PC-9 (cell line): ENCODE results near the gene TRMT2A. TPM values are rescaled to one million over a fixed set of nuclear protein-coding genes. Genes with fewer than 3 reads are reported as not detected.

Experiments used
- BruUV-seq: library from RNA; stranded (reverse); fragments of 400-500 nt; replicated peaks from 2 replicates; lab custom pipeline; 2021; lab: Mats Ljungman, UMichigan
- CTCF ChIA-PET: fragments of 300-600 bp; sonication (Branson Sonifier 250); formaldehyde crosslinking; loops from one replicate; lab custom pipeline; 2022; ENCODE audit warnings: antibody characterized with exemption; lab: Charles Lee
- POLR2A ChIA-PET: fragments of 300-600 bp; sonication (Branson Sonifier 250); formaldehyde crosslinking; loops from one replicate; lab custom pipeline; 2022; ENCODE audit warnings: antibody characterized with exemption; ENCODE audit not compliant: unreplicated experiment; lab: Charles Lee
- DNase-seq, 2 experiments: peaks; one replicate each; pipeline versions ENCODE4 v3.0.0 to v3.0.0-alpha.2; 2015 to 2022; ENCODE audit warnings: mixed read lengths in 1 of 2
- H2AFZ ChIP-seq: fragments of 200-600 bp; sonication (generic); 2 replicates; pipeline ENCODE4 v1.8.1; 2017; ENCODE audit warnings: antibody characterized with exemption
- H3F3A ChIP-seq: fragments of 200-600 bp; sonication (generic); 2 replicates; pipeline ENCODE4 v1.8.1; 2017; ENCODE audit warnings: antibody characterized with exemption, mild to moderate bottlenecking, low read depth; ENCODE audit not compliant: insufficient read depth
- H3K27ac ChIP-seq: fragments of 200-600 bp; sonication (generic); 2 replicates; pipeline ENCODE4 v1.6.1; 2016; ENCODE audit warnings: mixed run types
- H3K27me3 ChIP-seq: fragments of 200-600 bp; sonication (generic); 2 replicates; pipeline ENCODE4 v1.6.1; 2016; ENCODE audit warnings: low read depth, mixed run types; ENCODE audit not compliant: insufficient read depth
- H3K36me3 ChIP-seq: fragments of 200-600 bp; sonication (generic); 2 replicates; pipeline ENCODE4 v1.6.1; 2016; ENCODE audit warnings: low read depth, mixed run types
- H3K4me1 ChIP-seq: fragments of 200-600 bp; sonication (generic); replicated peaks from 2 replicates; pipeline ENCODE4 v1.6.1; 2016; ENCODE audit warnings: mixed run types; ENCODE audit not compliant: insufficient read depth
- H3K4me2 ChIP-seq: fragments of 200-600 bp; sonication (generic); 2 replicates; pipeline ENCODE4 v1.6.1; 2017; ENCODE audit warnings: mixed run types
- H3K4me3 ChIP-seq: fragments of 200-600 bp; sonication (generic); 2 replicates; pipeline ENCODE4 v1.6.1; 2016; ENCODE audit warnings: mixed run types
- H3K79me2 ChIP-seq: fragments of 200-600 bp; sonication (generic); 2 replicates; pipeline ENCODE4 v1.6.1; 2017; ENCODE audit warnings: low read depth, mixed run types
- H3K9me2 ChIP-seq: fragments of 200-600 bp; sonication (generic); 2 replicates; pipeline ENCODE4 v1.8.1; 2017; ENCODE audit warnings: mild to moderate bottlenecking; ENCODE audit not compliant: insufficient read depth
- H3K9me3 ChIP-seq: fragments of 200-600 bp; sonication (generic); 2 replicates; pipeline ENCODE4 v1.8.1; 2016; ENCODE audit warnings: low read depth; ENCODE audit not compliant: insufficient read depth
- H4K20me1 ChIP-seq: fragments of 200-600 bp; sonication (generic); 2 replicates; pipeline ENCODE4 v1.8.1; 2017; ENCODE audit not compliant: insufficient read depth
- CTCF ChIP-seq: fragments of 200-600 bp; sonication (generic); conservative IDR thresholded peaks from 2 replicates; pipeline ENCODE4 v1.6.1; 2017; ENCODE audit warnings: mixed run types, antibody characterized with exemption, mild to moderate bottlenecking, moderate library complexity
- EZH2 ChIP-seq: fragments of 200-600 bp; sonication (generic); IDR thresholded peaks from 2 replicates; pipeline ENCODE4 v1.8.0; 2017; ENCODE audit warnings: antibody characterized with exemption, low read depth
- intact Hi-C: fragments of 100-400 bp; cut with micrococcal nuclease; formaldehyde crosslinking; loops from one replicate; pipeline ENCODE4 v1.10.0; 2022; ENCODE audit not compliant: unreplicated experiment
- total RNA-seq: library from RNA; stranded (reverse); gene quantifications from 2 replicates; pipeline ENCODE4 v1.2.3, GENCODE V29; 2021

TRMT2A gene
- total RNA-seq, 1 experiment from 2014 or later: 31.5 TPM

- H3K9me3 ChIP-seq: no peaks in the 10 kb centered on the region
- H3K27me3 ChIP-seq: no peaks in the 10 kb centered on the region
- CTCF ChIA-PET: no interaction called here
- H3K9me2 ChIP-seq: no peaks in the 10 kb centered on the region
- intact Hi-C loops: no loop called here
- no peaks in the 10 kb centered on the region for H3K79me2 ChIP-seq
- TF ChIP-seq EZH2 (no peak), CTCF (no peak)
- no peak overlapping the region for H3K27ac ChIP-seq
- H3K4me1 ChIP-seq: no peaks in the 10 kb centered on the region
- no peak overlapping the region for H3K4me2 ChIP-seq
- POLR2A ChIA-PET: no interaction called here
- H3K36me3 ChIP-seq: no peaks in the 10 kb centered on the region
- no TSS peak for BruUV-seq
- no peaks in the 10 kb centered on the region for H4K20me1 ChIP-seq
- DNase-seq: no peak
- no peak overlapping the region for H3K4me3 ChIP-seq
- H2AFZ ChIP-seq: no peak overlapping the region
- no peaks in the 10 kb centered on the region for H3F3A ChIP-seq
Observed at GRCh38 chr22:20145832-20146223, 28.8 kb upstream of the TRMT2A start.

GRCh38 chr22:20145206-20145831, 28.3 kb upstream of the TRMT2A start:
- H3K9me2 ChIP-seq: no peaks in the 10 kb centered on the region
- no peaks in the 10 kb centered on the region for H3K27me3 ChIP-seq
- no peaks in the 10 kb centered on the region for H4K20me1 ChIP-seq
- no peaks in the 10 kb centered on the region for H3K36me3 ChIP-seq
- no peaks in the 10 kb centered on the region for H3F3A ChIP-seq
- no peak overlapping the region for H3K4me3 ChIP-seq
- intact Hi-C loops: no loop called here
- no peaks in the 10 kb centered on the region for H3K79me2 ChIP-seq
- BruUV-seq: no TSS peak
- no peaks in the 10 kb centered on the region for H3K9me3 ChIP-seq
- POLR2A ChIA-PET: no interaction called here
- no peak overlapping the region for H3K4me2 ChIP-seq
- no peak overlapping the region for H3K27ac ChIP-seq
- no peak overlapping the region for H2AFZ ChIP-seq
- CTCF ChIA-PET: no interaction called here
- DNase-seq: no peak
- TF ChIP-seq CTCF: no peak
- no peak for TF ChIP-seq EZH2
- no peaks in the 10 kb centered on the region for H3K4me1 ChIP-seq

- Histone ChIP-seq H3K4me1 (no peaks in the 10 kb centered on the region), H3K27me3 (no peaks in the 10 kb centered on the region), H3K9me3 (no peaks in the 10 kb centered on the region), H2AFZ (no peak overlapping the region), H3K4me2 (no peak overlapping the region), H4K20me1 (no peaks in the 10 kb centered on the region), H3K27ac (no peak overlapping the region), H3K36me3 (no peaks in the 10 kb centered on the region), H3F3A (no peaks in the 10 kb centered on the region), H3K79me2 (no peaks in the 10 kb centered on the region), H3K9me2 (no peaks in the 10 kb centered on the region), H3K4me3 (no peak overlapping the region)
- DNase-seq: no peak
- CTCF ChIA-PET: no interaction called here
- no TSS peak for BruUV-seq
- POLR2A ChIA-PET: no interaction called here
- intact Hi-C loops: no loop called here
- TF ChIP-seq EZH2 (no peak), CTCF (no peak)
Observed at GRCh38 chr22:20143883-20144665, 27.0 kb upstream of the TRMT2A start.
